IPS DF 4.7 (cell line): ENCODE measurements around the gene GLB1L2.

Experiments used
- DNase-seq: peaks from one replicate; pipeline ENCODE4 v3.0.0-alpha.2; 2013; ENCODE audit warnings: low spot score; ENCODE audit errors: extremely low read depth

GLB1L2 gene

DNA sequence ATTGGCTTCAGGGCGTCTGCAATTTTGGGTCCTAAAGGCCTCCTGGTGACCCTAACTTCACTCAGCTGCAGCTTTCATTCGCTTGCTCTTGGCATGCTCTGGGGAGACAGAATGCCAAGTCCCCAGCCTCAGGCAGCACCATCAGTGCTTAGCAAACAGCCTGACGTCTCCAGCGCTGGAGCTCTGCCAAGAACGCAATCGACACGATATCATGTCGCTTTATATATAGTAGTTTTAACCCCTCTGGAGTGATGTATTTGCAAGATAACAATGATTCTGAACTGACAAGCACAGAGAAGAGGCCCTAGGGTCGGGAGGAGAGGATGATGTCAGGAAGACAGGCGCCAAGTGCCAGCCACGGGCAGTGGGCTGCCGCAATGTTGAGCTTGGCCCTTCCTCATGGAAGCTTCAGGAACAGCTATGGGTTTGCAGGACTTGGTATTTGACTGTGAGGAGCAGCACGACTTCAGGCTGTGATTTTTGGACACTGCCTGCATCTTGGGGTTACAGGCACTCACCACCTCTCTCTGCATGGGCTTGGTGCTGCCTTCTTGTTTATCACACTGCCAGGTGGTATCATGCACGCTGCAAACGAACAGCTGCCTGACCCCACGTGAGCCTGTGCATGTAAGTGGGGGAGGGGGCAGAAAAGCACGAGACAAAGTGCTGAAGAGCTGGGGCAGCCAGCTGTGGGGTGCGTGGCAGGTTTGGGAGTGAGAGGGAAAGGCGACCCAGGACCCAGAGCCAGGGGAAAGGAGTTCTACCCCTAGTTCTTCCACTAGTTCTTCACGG, 54.2 kb downstream of the GLB1L2 start:
- DNase-seq, result no peak

DNA sequence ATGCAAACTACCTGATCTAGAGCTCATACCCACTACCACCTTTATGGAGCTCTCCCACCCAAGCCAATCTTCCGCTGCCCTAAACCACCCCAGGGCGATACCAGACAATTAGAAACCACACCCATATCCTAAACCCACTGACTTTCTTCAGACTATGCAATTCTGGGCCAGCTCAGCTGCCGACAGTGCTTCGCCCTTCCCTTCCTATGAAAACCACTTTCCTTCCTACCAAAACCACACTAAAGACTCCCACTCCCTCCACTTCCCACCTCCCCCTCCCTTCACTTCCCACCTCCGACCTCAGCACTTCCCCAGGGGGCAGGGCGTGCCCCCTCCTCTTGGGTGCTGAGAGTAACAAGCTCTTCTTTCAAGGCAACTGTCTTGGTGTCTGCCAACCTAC, 55.2 kb downstream of the GLB1L2 start:
- no peak for DNase-seq

DNA sequence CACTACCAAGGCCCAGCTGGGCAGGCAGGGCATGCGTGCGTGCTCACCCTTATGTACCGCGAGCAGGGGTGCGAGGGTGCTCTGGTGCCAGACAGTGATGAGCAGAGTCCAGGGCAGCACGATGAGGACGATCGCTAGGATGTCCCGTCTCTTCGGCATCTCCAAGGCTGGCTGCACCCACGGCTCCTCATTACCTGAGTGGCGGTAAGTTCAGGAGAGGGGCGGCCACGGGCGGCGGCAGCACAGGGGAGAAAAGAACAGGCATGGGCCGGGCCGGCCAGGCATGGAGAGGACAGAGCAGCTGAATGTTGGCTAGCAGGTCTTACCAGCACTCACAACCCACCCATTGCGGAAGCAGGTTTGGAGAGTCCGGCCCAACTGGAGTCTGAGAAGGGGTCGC, 55.7 kb downstream of the GLB1L2 start:
- DNase-seq, result no peak

DNA sequence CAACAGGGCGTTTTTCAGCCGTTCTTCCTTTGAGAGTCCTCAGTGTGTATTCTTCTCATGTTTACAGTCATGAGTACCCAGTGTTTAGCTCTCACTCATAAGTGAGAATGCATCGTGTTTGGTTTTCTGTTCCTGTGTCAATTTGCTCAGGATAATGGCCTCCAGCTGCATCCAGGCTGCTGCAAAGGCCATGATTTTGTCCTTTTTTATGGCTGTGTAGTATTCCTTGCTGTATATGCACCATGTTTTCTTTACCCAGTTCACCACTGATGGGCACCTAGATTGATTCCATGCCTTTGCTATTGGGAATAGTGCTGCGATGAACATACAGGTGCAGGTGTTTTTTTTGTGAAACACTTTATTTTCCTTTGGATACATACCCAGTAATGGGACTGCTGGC, 56.8 kb downstream of the GLB1L2 start:
- DNase-seq, result no peak

DNA sequence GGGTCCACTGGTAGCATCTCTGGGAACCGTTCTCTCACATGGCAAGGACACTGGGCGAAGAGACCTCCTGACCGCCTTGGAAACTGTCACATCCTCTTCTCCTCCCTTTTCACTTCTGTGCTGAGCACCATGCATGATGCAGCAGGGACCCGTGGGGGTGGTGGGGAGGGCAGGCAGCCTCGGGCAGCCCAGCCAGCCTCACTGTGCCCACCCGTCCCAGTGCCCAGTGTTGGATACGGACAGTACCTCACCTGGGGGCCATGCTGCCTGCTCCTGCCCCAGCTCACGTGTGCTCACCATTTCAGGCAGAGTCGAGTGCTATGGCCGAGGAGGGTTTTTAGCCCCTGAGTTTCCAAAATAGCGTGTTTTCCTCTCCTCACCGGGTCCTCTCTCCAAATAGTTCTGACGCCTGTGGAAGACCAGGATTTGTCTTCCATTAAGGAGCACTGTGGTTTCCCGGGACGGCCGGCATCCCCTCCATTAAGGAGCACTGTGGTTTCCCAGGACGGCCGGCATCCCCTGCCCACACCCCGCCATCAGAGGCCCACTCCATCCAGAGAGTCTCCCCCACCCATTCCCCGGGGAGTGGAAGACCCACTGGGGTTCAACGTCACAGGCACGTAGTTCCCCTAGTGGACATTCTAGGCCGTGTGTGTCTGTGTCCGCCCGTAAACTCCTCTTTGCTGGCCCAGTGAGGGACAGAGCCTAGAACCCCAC, 57.8 kb downstream of the GLB1L2 start:
- no peak for DNase-seq

DNA sequence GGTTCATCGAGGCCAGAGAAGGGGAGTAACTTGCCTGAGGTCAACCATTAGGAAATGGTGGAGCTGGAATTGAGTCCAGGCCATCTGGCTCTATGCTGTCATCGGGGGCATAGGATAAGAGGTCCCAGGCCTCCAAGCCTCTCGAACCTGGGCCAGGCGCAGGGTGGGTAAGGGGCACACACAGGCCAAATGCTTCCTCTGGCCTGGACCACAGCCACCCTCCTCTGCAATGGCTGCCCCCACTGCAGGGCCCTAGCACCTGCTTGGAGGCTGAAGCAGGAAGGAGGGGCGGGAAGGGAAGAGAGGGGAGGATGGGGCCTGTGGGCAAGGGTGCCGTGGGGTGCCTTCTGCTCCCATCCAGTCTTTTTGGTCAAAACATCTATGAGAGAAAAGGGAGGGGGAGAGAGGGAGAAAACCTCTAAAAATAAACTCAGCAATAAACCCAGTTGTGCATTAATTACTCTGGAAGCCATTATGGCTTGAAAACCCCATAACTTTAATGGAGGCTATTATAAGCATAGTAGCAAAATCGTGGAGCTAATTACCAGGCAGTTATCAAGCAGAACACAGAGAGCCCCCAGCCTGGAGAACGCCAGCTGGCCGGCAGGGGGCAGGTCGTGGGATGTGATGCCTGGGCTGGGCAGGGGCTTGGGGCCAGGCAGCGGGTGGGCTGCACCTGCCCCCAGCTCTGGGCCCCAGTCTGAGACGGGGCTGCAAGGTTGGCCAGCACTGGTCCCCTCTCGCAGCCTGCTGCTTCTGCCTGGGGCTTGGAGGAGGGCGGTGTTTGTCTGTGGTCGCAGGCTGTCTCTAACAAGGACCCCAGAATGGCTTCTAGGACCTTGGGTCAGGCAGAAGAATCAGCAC, 59.1 kb downstream of the GLB1L2 start:
- no peak for DNase-seq

DNA sequence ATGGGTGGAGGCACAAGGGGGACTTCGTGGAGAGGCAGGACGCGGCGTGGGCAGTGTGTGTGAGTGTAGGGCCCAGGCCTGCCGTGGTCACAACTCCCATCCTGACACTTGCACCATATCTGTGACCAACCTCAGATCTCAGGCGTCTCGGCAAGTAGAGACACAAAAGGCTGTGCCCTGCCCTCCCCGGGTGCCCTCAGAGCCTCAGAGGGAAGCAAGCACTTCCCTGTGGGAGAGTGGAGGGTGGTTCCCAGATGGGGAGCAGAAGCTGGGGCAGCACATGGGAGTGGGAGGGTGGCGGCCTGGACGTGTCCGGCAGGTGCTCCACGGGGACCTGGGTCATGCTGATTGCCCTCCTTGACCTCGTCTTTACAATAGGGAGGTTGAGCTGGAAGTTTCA, 59.9 kb downstream of the GLB1L2 start:
- no peak for DNase-seq

DNA sequence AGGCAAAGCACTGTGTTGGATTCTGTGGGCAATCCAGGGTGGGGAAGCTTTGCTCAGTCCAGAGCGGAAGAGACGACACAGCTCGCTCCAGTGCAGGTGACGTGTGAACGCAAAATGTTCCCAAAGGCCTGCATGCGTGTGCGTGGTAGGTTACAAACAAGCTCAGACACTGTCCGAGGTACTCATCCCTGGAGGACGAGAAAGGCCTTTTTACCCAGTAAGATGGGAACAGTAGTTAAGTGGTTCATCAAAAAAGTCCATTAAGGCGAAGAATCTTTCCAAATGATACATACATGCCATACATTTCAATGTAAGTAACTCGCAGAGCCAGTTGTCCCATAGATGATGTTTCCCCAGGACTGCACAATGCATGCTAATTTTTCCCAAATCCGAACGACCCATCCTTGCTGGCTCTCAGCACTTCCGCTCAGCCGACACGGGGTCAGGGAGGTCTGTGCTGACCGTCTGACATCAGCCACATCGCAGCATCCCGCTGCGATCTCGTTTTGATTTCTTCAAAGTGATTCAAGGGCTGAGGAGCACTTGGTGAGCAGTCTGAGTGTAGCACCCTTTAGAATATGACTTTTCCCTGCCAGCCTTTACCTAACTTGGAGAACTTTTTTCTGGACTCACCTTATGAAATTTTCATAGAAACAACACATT, 61.3 kb downstream of the GLB1L2 start:
- DNase-seq, result no peak

DNA sequence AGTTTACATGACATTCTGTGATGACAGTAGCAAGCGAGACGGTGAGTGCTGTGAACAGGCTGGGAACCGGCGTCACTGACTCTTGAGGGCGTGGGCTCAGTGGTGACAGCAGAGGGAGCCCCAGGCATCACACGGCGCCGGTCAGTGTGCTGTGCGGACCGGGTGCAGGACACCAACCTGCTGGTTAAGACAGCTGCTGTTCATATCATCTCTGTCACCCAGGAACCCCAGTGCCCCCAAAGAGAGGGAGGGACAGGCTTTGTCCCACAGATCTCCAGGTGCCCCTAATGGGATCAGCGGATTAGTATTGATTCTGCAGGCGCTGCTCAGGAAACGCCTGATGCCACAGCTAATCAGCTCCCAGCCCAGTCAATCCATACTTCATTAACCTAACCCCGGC, 61.9 kb downstream of the GLB1L2 start:
- DNase-seq, result no peak

DNA sequence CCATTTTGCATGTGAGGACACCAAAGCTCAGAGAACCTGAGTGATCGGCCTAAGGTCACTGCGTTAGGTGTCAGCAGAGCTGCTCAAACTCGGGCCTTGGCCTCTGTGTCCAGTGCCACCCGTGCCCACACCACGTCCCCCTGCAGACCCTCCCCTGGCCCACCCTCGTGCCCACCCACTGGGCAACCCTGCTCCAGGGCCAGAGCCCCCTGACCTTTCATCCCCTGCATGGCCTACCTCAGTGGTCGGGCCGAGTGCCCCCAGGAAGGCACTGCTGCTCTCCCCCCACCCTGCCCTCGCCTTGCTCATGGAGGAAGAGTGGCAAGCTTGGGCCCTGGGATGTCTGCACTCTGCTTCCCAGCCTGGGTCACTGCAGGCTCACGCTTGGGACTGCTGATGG, 62.5 kb downstream of the GLB1L2 start:
- DNase-seq, result no peak

DNA sequence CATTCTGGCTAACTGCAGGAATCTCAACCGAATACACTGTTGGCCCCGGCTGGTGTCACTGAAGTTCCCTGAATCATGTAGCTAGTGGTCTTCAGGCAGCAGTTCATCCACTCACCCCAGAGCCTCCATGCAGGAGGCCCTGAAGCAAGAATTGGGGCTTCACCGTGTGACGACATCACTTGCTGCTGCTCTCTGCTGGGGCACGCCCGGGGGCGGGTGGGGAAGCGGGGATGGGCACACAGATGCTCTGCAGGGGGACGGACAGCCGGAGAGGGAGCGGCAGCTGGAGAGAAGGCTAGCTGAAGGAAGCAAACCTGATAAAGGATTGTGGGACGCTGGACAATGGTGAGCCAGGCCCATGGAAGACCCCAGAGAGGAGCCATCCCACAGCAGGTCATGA, 63.2 kb downstream of the GLB1L2 start:
- no peak for DNase-seq

DNA sequence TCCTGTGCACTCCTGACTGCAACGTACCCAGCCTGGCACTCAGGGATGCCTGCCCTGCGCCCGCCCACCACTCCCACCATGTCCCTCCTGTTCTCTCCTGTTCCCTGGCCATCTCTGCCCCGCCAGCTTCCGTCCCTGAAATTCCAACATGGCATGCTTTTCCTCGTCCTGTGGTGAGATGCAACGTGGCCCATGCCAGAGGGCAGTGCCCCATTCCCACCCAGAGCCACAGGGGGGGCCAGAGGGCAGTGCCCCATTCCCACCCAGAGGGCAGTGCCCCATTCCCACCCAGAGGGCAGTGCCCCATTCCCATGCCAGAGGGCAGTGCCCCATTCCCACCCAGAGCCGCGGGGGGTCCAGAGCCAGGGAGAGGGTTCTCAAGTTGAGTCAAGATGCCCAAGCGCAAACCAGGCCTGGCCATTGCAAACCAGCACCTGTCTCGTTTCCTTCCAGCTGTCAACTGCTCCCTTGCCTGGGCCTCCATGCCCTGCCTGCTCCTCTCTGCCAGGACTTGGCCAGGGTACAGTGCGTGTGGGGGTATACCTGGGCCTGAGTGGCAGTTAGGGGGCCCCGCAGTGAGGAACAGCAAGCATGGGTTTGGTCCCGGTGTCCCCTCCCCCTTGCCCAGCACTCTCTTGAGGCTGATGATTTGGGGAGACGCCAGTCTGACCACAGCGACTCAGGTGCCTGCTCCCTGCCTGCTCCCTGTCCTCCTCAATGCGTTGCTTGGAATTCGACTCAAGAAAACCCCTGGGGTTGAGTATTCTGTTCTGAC, 65.7 kb downstream of the GLB1L2 start:
- DNase-seq, result no peak

DNA sequence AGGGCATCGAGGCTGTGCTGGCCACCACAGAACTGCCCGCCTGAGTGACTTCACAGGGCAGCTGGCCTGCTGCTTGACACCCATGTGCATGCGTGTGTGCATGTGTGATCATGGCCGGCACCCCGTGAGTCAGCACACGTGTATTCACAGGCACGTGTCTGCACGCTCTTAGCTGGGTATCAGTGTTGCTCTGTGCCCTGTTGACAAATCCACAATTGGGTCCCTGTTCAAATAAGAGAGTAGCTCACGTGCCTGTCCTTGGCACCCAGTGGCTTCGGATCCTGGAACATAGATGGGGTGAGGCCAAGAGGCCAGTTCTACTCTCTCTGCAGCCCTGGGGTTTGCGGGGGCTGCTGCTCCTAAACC, 66.3 kb downstream of the GLB1L2 start:
- DNase-seq, result no peak

DNA sequence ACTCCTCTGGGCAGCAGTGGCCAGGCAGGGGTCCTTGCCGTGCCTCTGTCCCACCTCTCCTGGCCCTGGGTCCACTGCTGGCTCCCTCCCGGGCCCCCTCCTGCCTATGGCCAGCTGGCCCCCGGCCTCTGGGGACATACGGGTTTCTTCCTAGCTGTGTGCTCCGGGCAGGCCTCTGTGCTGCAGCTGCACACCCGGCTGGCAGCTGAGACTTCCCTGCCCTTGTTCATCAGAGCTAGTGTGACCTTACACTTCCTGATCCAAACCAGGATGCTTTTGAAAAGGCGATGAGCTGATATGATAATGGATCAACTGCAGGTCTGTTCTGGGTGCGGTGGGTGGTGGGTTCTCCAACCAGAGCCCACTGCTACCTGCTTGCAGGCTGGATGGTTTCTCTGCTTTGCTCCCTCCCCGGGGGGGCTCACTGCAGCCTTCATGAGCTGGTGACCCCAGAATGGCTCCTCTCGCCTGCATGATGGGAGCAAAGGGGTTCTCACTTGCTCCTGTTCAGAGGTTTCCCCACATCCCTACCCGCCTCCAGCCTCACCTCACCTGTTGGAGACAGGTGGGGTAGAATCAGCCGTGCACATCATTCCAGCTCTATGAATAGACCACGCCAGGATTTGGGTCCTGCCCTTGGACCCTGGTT, 67.0 kb downstream of the GLB1L2 start:
- DNase-seq, result no peak

DNA sequence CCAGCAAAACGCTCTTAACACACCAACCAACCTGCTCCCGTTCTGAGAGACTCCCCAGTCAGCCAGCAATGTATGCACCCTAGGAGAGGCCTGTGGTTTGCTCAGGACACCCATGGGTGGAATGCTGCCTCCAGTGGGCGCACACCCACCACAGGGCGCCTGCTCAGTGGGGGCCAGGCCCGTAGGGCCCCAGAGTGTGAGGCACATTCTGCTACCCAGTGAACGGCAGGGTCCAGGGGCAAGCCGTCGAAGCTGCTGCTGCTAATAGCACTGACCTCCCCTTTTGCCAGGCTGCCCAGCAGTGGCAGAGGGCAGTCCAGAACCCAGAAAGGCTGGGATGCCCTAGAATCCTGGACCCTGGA, 67.5 kb downstream of the GLB1L2 start:
- no peak for DNase-seq

DNA sequence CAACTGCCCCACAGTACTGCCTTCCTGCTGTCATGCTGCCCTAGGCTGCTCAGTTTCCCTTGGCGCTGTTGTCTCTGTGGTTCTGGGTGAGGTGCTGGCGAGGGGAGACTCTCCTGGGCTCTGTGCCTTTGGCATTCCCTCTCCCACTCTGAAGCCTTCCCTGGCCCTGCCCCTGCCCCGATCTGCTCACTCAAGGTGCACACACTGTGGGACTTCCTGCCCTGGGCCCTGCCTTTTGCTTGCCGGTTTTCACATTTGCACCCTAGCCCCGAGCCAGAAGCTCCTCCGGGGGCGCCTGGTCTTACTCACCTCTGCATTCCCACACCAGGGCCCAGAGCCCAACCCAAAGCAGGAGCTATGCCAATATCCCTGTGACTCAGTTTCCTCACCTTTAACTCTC, 68.2 kb downstream of the GLB1L2 start:
- no peak for DNase-seq

DNA sequence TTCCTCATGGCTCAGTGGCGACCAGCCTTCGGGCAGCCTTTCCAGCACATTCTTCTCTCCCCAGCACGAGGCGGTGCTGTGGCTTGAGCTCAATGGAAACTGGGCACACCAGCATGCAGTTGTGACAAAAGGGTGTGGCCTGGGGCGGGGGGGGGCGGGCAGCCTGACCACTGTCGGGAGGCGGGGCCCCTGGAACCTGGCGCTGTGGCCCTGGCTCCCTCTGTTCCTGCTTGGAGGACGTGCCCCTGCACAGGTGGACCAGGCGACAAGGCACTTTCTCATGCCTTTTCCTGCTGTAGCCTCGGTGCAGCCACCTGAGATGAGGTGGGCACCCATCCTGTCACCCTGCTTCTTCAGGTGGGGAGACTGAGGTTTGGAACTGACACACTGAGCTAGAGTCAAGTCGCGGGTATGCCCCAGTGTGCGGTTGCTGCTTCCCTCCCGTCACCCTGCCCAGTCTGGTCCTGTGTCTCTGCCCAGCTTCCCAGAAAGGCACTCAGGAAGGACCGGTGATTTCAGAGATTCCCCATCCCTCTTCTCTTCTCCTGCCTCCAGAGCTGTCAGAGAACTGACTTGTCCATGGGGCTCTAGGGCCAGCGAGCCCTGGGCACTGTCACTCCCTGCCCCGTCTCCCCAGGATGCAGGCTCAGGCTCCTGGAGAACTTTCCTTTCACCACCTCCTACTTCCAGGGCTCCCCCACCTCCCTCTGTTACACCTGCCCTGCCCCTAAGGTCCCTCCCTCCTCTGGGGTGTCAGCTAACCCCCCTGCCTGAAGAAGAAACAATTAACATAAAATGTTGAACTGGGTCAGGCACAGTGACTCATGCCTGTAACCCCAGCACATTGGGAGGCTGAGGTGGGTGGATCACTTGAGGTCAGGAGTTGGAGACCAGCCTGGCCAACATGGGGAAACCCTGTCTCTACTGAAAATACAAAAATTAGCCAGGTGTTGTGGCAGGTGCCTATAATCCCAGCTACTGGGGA, 70.3 kb downstream of the GLB1L2 start:
- no peak for DNase-seq

DNA sequence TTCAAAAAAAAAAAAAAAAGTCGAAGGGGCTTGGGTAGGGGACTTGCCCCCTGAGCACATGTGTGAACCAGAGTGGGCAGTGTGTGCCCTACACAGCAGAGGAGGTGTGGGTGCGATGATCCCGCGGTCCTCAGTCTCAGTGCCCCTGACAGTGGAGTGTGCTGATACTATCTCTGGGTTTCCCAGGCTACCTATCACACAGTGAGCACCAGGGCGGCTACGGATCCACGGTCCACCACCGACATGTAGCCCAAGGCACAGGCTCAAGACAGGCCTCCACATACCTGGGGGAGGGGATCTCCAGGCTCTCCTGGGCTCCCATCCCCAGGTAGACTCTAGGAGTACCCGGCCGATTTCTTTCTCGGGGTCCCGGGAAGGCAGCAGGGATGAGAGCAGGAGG, 71.1 kb downstream of the GLB1L2 start:
- DNase-seq, result no peak
